ENCODE measurements around the gene NUP50. TPM values are rescaled to one million over a fixed set of nuclear protein-coding genes. Genes with fewer than 3 reads are reported as not detected.

The NUP50 gene
- total RNA-seq, 4 donors from 2014 or later: 38.9 to 96.9 (median 72.0) TPM

- no peak for DNase-seq (ENCODE audit: low spot score in 2 of 2)
- WGBS, 2 donors: 83 to 90% methylated on average over 9 of the region's 9 CpGs
- H3K4me1 ChIP-seq: peaks cover 0 to 26% (median 3%) of the 10 kb centered on the region in 4 donors
- TF ChIP-seq CTCF (IDR thresholded peaks at IDR 0.05) (no peak), EP300 (IDR thresholded peaks at IDR 0.05) (no peak), POLR2A (IDR thresholded peaks at IDR 0.05) (no peak)
- no peaks in the 10 kb centered on the region for H3K27me3 ChIP-seq
- H3K27ac ChIP-seq: no peak overlapping the region
- H3K36me3 ChIP-seq: peaks cover 0 to 79% (median 11%) of the 10 kb centered on the region in 3 donors
- no peaks in the 10 kb centered on the region for H3K9me3 ChIP-seq
- H3K4me3 ChIP-seq: no peak overlapping the region
Observed at GRCh38 chr22:45179276-45180049, 15.7 kb downstream of the NUP50 start.

- Histone ChIP-seq H3K27ac (no peak overlapping the region), H3K27me3 (no peaks in the 10 kb centered on the region), H3K4me3 (no peak overlapping the region), H3K9me3 (no peaks in the 10 kb centered on the region), H3K4me1 (peaks cover 0 to 25% (median 3%) of the 10 kb centered on the region in 4 donors), H3K36me3 (peaks cover 0 to 85% (median 11%) of the 10 kb centered on the region in 3 donors)
- TF ChIP-seq EP300 (IDR thresholded peaks at IDR 0.05) (no peak), CTCF (IDR thresholded peaks at IDR 0.05) (no peak), POLR2A (IDR thresholded peaks at IDR 0.05) (no peak)
- WGBS, 2 donors: 81 to 82% methylated on average over 14 of the region's 14 CpGs
- DNase-seq (ENCODE audit: low spot score in 2 of 2): no peak
Observed at GRCh38 chr22:45180146-45180679, 16.5 kb downstream of the NUP50 start.

- no peak for TF ChIP-seq EP300 (IDR thresholded peaks at IDR 0.05)
- no peak for TF ChIP-seq POLR2A (IDR thresholded peaks at IDR 0.05)
- no peak for TF ChIP-seq CTCF (IDR thresholded peaks at IDR 0.05)
Observed at GRCh38 chr22:45181240-45181639, 17.5 kb downstream of the NUP50 start.

GRCh38 chr22:45181766-45182165, 18.0 kb downstream of the NUP50 start:
- Histone ChIP-seq H3K27ac (peak overlapping the region in 1 of 4 donors; percentile 8), H3K4me3 (no peak overlapping the region), H3K4me1 (peaks cover 0 to 14% (median 0%) of the 10 kb centered on the region in 4 donors), H3K27me3 (no peaks in the 10 kb centered on the region), H3K9me3 (no peaks in the 10 kb centered on the region), H3K36me3 (peaks cover 0 to 85% (median 11%) of the 10 kb centered on the region in 3 donors)
- DNase-seq (ENCODE audit: low spot score in 2 of 2): no peak
- WGBS, 2 donors: 79 to 85% methylated on average over 2 of the region's 2 CpGs
- TF ChIP-seq EP300 (IDR thresholded peaks at IDR 0.05) (no peak), POLR2A (IDR thresholded peaks at IDR 0.05) (no peak), CTCF (IDR thresholded peaks at IDR 0.05) (no peak)

More at GRCh38 chr22:45181240-45181639, 17.5 kb downstream of the NUP50 start:
- 79 to 94% methylated on average over 4 of the region's 4 CpGs for WGBS, 2 donors
- Histone ChIP-seq H3K27ac (peak overlapping the region in 1 of 4 donors; percentile 8), H3K36me3 (peaks cover 0 to 89% (median 11%) of the 10 kb centered on the region in 3 donors), H3K9me3 (no peaks in the 10 kb centered on the region), H3K4me3 (no peak overlapping the region), H3K27me3 (no peaks in the 10 kb centered on the region), H3K4me1 (peaks cover 0 to 15% (median 1%) of the 10 kb centered on the region in 4 donors)
- DNase-seq (ENCODE audit: low spot score in 2 of 2): no peak

- H3K36me3 ChIP-seq: peaks cover 0 to 81% (median 11%) of the 10 kb centered on the region in 3 donors
- peaks cover 0 to 14% (median 0%) of the 10 kb centered on the region in 4 donors for H3K4me1 ChIP-seq
- H3K9me3 ChIP-seq: no peaks in the 10 kb centered on the region
- no peak for DNase-seq (ENCODE audit: low spot score in 2 of 2)
- H3K4me3 ChIP-seq: no peak overlapping the region
- H3K27ac ChIP-seq: no peak overlapping the region
- TF ChIP-seq EP300 (IDR thresholded peaks at IDR 0.05) (no peak), CTCF (IDR thresholded peaks at IDR 0.05) (no peak), POLR2A (IDR thresholded peaks at IDR 0.05) (no peak)
- no peaks in the 10 kb centered on the region for H3K27me3 ChIP-seq
- WGBS, 2 donors: 75 to 82% methylated on average over 13 of the region's 13 CpGs
Observed at GRCh38 chr22:45183974-45184373, 20.2 kb downstream of the NUP50 start.
